HG02970 (cell line): ENCODE measurements around the gene ENTPD2.

Experiments used
- ATAC-seq: cut with Tn5 transposase; IDR thresholded peaks from one replicate; pipeline ENCODE4 v1.9.1; 2021; ENCODE audit warnings: mild to moderate bottlenecking, moderate library complexity, moderate number of reproducible peaks; ENCODE audit not compliant: unreplicated experiment, low FRiP score

Gene ENTPD2

GRCh38 chr9:137080260-137081122 is 26.6 kb upstream of the ENTPD2 start:
- no peak for ATAC-seq

- no peak for ATAC-seq
Observed at GRCh38 chr9:137079401-137079787, 25.5 kb upstream of the ENTPD2 start.

- no peak for ATAC-seq
Observed at GRCh38 chr9:137078701-137079400, 25.0 kb upstream of the ENTPD2 start.

- ATAC-seq = peak; percentile 16
Observed at GRCh38 chr9:137077758-137078693, 24.2 kb upstream of the ENTPD2 start.

GRCh38 chr9:137077010-137077747 is 23.3 kb upstream of the ENTPD2 start, which contains the start of gene UAP1L1:
TSS of gene UAP1L1 (plus strand) at chr9:137077517. CDS start at chr9:137077533, 16 bp downstream.
- peak; percentile 62 for ATAC-seq

GRCh38 chr9:137076636-137077009 is 22.8 kb upstream of the ENTPD2 start:
- ATAC-seq = no peak

GRCh38 chr9:137075275-137075775 is 21.5 kb upstream of the ENTPD2 start:
- ATAC-seq = no peak

GRCh38 chr9:137074657-137075274 is 20.9 kb upstream of the ENTPD2 start:
- ATAC-seq = no peak

- no peak for ATAC-seq
Observed at GRCh38 chr9:137073992-137074399, 20.1 kb upstream of the ENTPD2 start.

- ATAC-seq = no peak
Observed at GRCh38 chr9:137071282-137071681, 17.4 kb upstream of the ENTPD2 start.

GRCh38 chr9:137070906-137071275 is 17.0 kb upstream of the ENTPD2 start:
- no peak for ATAC-seq

GRCh38 chr9:137070201-137070905 is 16.5 kb upstream of the ENTPD2 start, which contains the start of gene SAPCD2:
TSS of gene SAPCD2 (minus strand) at chr9:137070557. CDS start at chr9:137070460, 97 bp downstream.
- peak; percentile 60 for ATAC-seq

GRCh38 chr9:137069508-137070091 is 15.7 kb upstream of the ENTPD2 start:
- ATAC-seq = peak; percentile 26

GRCh38 chr9:137068539-137069507 is 15.0 kb upstream of the ENTPD2 start:
- no peak for ATAC-seq

- no peak for ATAC-seq
Observed at GRCh38 chr9:137067860-137068538, 14.1 kb upstream of the ENTPD2 start.

GRCh38 chr9:137066096-137066861 is 12.4 kb upstream of the ENTPD2 start:
- no peak for ATAC-seq
